ENCODE measurements around the gene SLC22A2. TPM values are rescaled to one million over a fixed set of nuclear protein-coding genes. Genes with fewer than 3 reads are reported as not detected.

The SLC22A2 gene
- total RNA-seq, 1 donor from 2014 or later, result not detected

DNA sequence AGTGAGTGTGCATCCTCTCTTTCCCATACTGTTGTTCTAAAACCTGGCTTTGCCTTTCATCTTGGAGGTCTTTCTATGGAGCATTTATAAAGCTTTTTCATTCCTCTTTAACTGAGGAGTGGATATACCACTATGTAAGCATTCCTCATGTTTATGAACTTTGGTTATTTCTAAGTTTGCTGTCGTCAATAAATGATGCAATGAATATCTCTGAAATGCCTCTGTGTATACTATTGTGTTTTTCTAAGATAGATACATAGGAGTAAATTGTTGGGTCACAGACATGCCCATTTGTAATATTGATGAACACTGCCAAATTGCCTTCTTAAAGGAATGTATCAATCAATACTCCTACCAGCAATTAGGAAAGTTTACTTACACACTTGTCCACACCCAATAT lies 53.9 kb downstream of the SLC22A2 start:
- H4K20me1 ChIP-seq (ENCODE audit: low read depth), result no peaks in the 10 kb centered on the region
- H3K9me3 Mint-ChIP-seq, result peaks cover 7% of the 10 kb centered on the region
- H3K4me3 Mint-ChIP-seq, result no peak overlapping the region
- H2AFZ ChIP-seq (replicated peaks), result no peak overlapping the region
- H3K36me3 Mint-ChIP-seq, result no peaks in the 10 kb centered on the region
- no peak overlapping the region for H3K4me2 ChIP-seq
- DNase-seq (ENCODE audit: low spot score), result no peak
- H3K4me1 Mint-ChIP-seq, result no peaks in the 10 kb centered on the region
- H3K9ac ChIP-seq, result no peak overlapping the region
- TF ChIP-seq EZH2phosphoT487 (IDR thresholded peaks at IDR 0.05), result no peak
- no peak for TF ChIP-seq CTCF (IDR thresholded peaks at IDR 0.05)
- no peak for TF ChIP-seq EZH2 (IDR thresholded peaks at IDR 0.05)
- no peaks in the 10 kb centered on the region for H3K9me3 ChIP-seq (ENCODE audit: low read depth)
- no peaks in the 10 kb centered on the region for H3F3A ChIP-seq (ENCODE audit: low read depth)
- H3K27ac ChIP-seq, result no peak overlapping the region
- H3K79me2 ChIP-seq (ENCODE audit: low read depth), result no peaks in the 10 kb centered on the region
- H3K27me3 ChIP-seq, result no peaks in the 10 kb centered on the region
- no peak overlapping the region for H3K27ac Mint-ChIP-seq
- no peaks in the 10 kb centered on the region for H3K36me3 ChIP-seq
- H3K4me3 ChIP-seq, result no peak overlapping the region
- H3K27me3 Mint-ChIP-seq (ENCODE audit: insufficient read depth, low read depth), result no peaks in the 10 kb centered on the region
- H3K4me1 ChIP-seq, result no peaks in the 10 kb centered on the region

- no peak for DNase-seq (ENCODE audit: low spot score)
- no peaks in the 10 kb centered on the region for H3K36me3 ChIP-seq
- TF ChIP-seq EZH2 (IDR thresholded peaks at IDR 0.05) (no peak), EZH2phosphoT487 (IDR thresholded peaks at IDR 0.05) (no peak), CTCF (IDR thresholded peaks at IDR 0.05) (no peak)
- H3K36me3 Mint-ChIP-seq, result no peaks in the 10 kb centered on the region
- H3K27ac ChIP-seq, result no peak overlapping the region
- H3K27me3 Mint-ChIP-seq (ENCODE audit: insufficient read depth, low read depth), result no peaks in the 10 kb centered on the region
- H3K9ac ChIP-seq, result no peak overlapping the region
- H3K79me2 ChIP-seq (ENCODE audit: low read depth), result no peaks in the 10 kb centered on the region
- no peak overlapping the region for H2AFZ ChIP-seq (replicated peaks)
- no peaks in the 10 kb centered on the region for H3K27me3 ChIP-seq
- no peaks in the 10 kb centered on the region for H4K20me1 ChIP-seq (ENCODE audit: low read depth)
- no peak overlapping the region for H3K4me3 ChIP-seq
- H3K4me2 ChIP-seq, result no peak overlapping the region
- no peaks in the 10 kb centered on the region for H3K4me1 ChIP-seq
- H3K9me3 Mint-ChIP-seq, result peaks cover 7% of the 10 kb centered on the region
- H3F3A ChIP-seq (ENCODE audit: low read depth), result no peaks in the 10 kb centered on the region
- no peak overlapping the region for H3K4me3 Mint-ChIP-seq
- H3K9me3 ChIP-seq (ENCODE audit: low read depth), result no peaks in the 10 kb centered on the region
- H3K4me1 Mint-ChIP-seq, result no peaks in the 10 kb centered on the region
- H3K27ac Mint-ChIP-seq, result no peak overlapping the region
Measured at GRCh38 chr6:160203953-160204352, 54.7 kb downstream of the SLC22A2 start.

DNA sequence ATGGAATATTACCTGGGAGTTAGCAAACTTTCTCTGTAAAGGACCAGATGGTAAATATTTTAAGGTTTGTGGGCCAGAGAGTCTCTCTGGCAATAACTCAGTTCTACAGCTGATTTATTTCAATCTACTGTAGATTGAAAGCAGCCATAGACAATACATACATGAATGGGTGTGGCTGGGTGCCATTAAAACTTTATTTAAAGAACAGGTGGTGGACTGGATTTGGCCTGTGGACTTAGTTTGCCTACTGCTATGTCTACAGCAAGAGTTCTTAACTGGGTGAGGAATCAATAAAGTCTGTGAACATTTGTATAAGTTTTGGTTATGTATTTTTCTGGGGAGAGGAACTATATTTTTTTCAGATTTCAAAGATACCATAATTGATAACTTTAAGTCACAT lies 55.1 kb downstream of the SLC22A2 start:
- Histone ChIP-seq H3K4me2 (no peak overlapping the region), H3K27ac (no peak overlapping the region), H3K79me2 (ENCODE audit: low read depth) (no peaks in the 10 kb centered on the region), H3K4me1 (no peaks in the 10 kb centered on the region), H4K20me1 (ENCODE audit: low read depth) (no peaks in the 10 kb centered on the region), H2AFZ (replicated peaks) (no peak overlapping the region), H3K27me3 (no peaks in the 10 kb centered on the region), H3K9ac (no peak overlapping the region), H3K4me3 (no peak overlapping the region), H3F3A (ENCODE audit: low read depth) (no peaks in the 10 kb centered on the region), H3K9me3 (ENCODE audit: low read depth) (no peaks in the 10 kb centered on the region), H3K36me3 (no peaks in the 10 kb centered on the region)
- no peak overlapping the region for H3K4me3 Mint-ChIP-seq
- no peak for DNase-seq (ENCODE audit: low spot score)
- H3K4me1 Mint-ChIP-seq, result peaks cover 3% of the 10 kb centered on the region
- peaks cover 7% of the 10 kb centered on the region for H3K9me3 Mint-ChIP-seq
- no peak overlapping the region for H3K27ac Mint-ChIP-seq
- no peaks in the 10 kb centered on the region for H3K27me3 Mint-ChIP-seq (ENCODE audit: insufficient read depth, low read depth)
- no peaks in the 10 kb centered on the region for H3K36me3 Mint-ChIP-seq
- TF ChIP-seq EZH2phosphoT487 (IDR thresholded peaks at IDR 0.05) (no peak), EZH2 (IDR thresholded peaks at IDR 0.05) (no peak), CTCF (IDR thresholded peaks at IDR 0.05) (no peak)
